HG03060 (cell line): Measurements from ENCODE around the gene NUBP2.

Experiments
- ATAC-seq: cut with Tn5 transposase; IDR thresholded peaks from one replicate; pipeline ENCODE4 v1.9.1; 2021; ENCODE audit warnings: low read depth, moderate number of reproducible peaks; ENCODE audit not compliant: unreplicated experiment

NUBP2 gene

DNA sequence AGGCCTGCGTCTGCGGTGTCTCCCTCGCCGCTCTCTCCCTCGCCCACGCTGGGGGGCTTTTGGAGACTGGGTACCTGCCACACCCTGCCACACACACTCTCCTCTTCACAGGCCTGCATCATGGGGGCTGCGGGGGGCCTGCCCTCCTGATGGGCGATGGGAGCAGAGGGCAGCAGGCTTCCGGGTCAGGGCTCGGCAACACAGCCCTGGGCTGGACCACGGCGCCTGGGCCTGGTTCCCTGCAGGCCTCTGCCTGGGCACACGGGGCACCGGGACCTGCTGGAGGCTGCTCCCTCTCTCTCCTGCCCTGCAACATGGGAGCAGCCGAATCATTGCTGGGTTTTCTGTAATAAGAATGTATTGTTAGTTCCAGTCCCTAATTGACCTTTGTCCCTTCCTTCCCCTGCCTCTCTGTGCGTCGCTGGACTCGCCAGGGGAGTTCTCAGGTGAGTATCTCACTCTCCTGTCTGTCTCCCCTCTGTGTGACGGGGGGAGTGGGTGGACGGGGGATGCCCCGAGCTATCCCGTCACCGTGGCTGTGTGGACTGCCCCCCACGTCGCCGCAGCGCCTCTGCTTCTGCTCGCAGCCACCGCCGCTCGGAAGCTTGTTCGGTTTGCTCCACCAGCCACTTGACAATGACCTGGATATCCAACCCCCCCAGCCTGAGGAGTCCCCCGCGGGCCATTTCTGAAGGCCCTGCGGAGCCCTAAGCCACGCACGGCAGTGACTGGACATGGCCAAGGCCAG lies 24.9 kb upstream of the NUBP2 start:
- ATAC-seq = no peak

DNA sequence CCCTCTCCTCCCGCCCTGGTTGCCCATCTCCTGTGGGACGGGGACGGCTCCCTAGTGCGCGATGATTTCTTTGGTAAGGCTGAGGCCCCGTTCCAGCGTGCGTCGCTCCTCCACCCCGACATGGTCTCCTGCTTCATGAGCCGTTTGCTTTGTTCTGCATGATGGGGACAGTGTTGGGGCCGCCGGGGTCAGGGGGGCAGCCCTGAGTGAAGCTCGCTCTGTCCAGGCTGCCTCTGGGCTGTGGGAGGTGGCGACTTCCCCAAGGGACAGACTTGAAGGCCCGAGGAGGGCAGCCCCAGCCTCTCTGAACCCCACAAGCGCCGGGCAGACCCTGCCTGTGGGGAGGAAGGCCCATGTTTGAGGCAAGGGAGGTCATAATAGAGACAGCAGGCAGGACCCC lies 23.8 kb upstream of the NUBP2 start:
- no peak for ATAC-seq

DNA sequence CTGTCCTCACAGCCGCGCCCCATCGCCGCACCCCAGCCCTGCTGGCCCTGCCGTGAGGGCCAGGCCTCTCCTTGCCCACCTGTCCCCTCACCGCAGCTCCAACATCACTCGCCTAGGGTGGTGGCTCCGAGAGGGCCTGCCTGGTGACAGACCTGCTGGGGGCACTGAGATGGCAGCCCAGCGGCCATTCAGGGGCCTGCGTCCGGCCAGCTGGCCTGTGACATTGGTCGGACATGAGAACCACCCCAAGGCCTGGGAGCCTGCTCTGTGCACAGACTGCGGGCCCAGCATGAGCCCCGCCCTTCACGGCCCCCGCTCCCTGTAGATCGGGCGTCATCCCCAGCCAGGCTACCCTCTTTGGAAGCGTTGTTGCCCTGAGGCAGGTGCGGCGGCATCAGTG lies 23.2 kb upstream of the NUBP2 start:
- ATAC-seq = no peak

DNA sequence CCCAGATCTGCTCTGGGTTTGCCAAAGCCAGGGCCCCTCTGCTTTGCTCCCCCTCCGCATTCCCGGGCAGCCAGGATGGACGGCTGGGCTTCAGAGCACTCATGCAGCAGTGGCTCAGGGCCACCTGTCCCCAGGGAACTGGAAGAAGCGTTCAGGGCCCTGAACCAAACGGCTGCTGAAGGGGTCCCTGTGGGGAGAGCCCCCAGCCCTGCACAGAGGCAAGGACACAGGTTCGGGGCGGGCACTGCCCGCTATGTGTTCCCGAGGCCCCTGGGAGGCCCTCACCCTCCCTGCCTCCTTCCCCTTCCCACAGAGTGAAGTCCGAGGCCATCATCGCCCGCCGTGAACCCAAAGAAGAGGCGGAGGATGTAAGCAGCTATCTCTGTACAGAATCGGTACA lies 21.8 kb upstream of the NUBP2 start:
- no peak for ATAC-seq

DNA sequence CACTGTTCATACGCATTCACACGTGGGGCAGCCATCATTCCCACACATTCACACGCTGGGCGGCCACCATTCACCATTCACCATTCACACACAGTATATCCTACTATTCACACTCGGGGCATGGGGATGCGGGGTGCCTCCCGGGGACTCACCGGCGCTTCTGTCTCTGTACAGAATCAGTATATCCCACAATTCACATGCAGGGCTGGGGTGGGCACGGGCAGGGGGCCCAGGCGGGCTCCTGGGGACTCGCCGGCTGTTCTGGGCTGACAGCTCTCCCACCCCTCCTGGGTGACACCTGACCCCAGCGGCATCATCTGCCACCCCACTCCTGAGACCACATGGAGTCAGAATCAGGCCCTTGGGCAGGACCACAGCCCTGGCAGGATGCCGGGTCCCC lies 21.0 kb upstream of the NUBP2 start:
- ATAC-seq = no peak

DNA sequence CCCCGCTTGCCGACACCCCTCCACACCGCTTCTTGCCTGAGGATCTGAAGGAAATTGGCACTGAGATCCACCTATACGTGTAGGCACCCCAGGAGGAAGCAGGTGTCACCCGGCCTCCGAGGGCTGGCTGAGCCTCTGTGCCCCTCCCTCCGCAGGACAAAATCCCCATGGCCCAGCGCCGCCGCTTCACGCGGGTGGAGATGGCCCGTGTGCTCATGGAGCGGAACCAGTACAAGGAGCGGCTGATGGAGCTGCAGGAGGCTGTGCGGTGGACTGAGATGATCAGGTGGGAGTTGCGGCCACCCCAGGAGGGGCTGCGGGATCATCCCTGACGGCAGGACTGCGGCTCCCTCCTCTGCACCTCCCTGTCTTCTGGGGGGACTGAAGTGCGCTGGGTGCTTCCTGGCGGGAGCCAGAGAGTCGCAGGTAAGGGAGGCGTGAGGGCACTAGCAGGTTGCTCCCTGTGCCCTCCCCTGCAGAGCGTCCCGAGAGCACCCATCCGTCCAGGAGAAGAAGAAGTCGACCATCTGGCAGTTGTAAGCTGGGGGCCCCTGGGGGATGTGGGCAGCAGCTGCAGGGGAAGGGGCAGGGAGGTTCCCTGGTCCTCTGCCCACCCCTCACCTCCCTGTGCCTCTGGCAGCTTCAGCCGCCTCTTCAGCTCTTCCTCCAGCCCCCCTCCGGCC lies 20.4 kb upstream of the NUBP2 start:
- ATAC-seq = no peak

DNA sequence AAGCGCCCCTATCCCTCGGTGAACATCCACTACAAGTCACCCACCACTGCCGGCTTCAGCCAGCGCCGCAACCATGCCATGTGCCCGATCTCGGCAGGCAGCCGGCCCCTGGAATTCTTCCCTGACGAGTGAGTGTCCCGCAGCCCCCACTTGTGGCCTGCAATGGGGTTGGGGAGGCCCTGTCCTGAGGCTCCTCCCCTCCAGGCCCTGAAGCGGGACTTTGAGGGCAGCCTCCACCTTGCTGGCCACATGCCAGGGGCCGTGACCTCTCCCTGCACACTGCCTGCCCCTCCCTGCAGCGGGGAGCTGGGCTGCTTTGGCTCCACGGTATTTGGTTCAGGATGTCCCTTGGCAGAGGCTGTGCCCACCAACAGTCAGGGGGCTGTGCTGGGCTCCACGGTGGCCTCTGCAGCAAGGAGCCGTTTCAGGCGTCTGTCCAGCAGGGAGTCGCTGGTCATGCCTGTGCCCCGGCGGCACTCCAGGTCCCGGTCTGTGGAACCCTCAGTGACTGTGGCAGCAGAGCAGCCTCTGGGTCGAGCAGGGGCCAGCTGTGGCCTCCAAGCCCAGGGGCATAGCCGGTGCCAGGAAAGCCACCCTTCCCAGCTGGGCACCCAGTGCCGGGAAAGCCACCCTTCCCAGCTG lies 19.8 kb upstream of the NUBP2 start:
- ATAC-seq = no peak

DNA sequence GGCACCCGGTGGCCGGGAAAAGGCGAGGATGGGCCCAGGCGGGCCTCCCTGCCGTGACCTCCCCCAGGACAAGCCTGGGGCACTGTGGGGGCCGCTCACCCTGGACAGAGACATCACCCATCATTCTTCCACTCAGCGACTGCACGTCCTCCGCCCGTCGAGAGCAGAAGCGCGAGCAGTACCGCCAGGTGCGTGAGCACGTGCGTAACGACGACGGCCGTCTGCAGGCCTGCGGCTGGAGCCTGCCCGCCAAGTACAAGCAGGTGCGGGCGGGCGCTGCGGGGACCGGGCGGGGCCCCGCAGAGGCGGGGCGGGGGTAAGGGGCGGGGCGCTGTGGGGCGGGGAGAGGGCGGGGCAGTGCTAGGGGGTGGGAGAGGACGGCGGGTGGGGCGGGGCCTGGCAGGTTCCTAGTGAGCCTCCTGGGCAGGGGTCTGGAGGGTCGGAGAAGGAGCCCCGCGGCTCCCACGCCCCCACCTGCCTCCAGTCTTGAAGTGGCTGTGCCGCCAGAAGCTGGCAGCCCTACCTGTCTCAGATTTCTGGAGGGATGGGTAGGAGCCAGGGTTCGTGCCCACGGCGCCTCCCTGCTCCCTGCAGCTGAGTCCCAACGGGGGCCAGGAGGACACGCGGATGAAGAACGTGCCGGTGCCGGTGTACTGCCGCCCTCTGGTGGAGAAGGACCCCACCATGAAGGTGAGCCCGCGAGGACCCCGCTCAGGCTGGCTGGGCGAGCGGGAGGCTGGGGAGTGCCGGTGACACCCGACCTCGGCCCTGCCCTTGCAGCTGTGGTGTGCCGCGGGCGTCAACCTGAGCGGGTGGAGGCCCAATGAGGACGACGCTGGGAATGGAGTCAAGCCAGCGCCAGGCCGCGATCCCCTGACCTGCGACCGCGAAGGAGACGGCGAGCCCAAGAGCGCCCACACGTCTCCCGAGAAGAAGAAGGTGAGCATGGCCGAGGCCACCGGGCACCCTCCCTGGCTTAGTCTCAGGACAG lies 18.9 kb upstream of the NUBP2 start:
- no peak for ATAC-seq

DNA sequence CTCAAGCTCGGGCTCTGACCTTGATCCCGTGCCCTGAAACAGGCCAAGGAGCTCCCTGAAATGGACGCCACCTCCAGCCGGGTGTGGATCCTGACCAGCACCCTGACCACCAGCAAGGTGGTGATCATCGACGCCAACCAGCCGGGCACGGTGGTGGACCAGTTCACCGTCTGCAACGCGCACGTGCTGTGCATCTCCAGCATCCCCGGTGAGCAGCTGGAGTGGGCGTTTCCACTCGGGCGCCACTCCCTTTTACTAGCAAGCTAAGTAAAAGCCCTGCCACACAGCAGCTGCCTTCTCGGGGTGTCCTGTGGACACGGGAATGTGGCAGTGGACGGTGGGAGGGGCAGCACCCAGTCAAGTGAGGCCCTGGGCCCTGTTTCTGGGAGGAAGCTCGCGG lies 17.8 kb upstream of the NUBP2 start:
- ATAC-seq = no peak

DNA sequence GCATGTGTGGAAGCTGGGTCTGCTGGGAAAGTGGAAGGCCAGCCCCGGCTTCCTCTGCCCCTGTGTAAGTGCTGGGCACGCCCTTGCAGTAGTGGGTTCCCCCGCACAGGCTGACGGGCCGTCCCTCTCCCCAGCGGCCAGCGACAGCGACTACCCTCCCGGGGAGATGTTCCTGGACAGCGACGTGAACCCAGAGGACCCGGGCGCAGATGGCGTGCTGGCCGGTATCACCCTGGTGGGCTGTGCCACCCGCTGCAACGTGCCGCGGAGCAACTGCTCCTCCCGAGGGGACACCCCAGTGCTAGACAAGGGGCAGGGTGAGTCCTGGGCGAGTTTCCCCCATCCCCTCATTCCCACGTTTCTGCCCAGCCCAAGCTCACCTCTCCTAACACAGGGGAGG lies 16.9 kb upstream of the NUBP2 start:
- ATAC-seq = no peak

DNA sequence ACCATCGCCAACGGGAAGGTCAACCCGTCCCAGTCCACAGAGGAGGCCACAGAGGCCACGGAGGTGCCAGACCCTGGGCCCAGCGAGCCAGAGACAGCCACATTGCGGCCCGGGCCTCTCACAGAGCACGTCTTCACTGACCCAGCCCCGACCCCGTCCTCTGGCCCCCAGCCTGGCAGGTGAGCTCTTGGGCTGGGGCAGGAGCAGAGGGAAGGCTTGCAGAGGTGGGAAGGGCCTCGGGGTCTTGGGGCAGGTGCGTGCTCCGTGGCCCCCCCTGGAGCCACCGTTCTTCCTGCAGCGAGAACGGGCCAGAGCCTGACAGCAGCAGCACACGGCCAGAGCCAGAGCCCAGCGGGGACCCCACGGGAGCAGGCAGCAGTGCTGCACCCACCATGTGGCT lies 16.5 kb upstream of the NUBP2 start:
- ATAC-seq = no peak

DNA sequence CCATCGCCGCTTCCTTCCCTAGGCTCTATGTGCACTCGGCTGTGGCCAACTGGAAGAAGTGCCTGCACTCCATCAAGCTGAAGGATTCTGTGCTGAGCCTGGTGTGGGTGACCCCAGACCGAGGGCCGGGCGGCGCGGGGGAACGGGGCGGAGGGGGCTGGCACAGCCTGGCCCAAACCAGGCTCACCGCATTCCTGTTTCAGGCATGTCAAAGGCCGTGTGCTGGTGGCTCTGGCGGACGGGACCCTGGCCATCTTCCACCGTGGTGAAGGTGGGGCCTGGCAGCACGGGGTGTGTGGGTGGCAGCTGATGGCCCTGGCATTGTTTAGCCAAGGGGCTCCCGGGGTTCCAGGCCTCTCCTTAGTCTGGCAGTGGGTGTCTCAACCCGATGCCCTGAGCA lies 16.1 kb upstream of the NUBP2 start:
- no peak for ATAC-seq

DNA sequence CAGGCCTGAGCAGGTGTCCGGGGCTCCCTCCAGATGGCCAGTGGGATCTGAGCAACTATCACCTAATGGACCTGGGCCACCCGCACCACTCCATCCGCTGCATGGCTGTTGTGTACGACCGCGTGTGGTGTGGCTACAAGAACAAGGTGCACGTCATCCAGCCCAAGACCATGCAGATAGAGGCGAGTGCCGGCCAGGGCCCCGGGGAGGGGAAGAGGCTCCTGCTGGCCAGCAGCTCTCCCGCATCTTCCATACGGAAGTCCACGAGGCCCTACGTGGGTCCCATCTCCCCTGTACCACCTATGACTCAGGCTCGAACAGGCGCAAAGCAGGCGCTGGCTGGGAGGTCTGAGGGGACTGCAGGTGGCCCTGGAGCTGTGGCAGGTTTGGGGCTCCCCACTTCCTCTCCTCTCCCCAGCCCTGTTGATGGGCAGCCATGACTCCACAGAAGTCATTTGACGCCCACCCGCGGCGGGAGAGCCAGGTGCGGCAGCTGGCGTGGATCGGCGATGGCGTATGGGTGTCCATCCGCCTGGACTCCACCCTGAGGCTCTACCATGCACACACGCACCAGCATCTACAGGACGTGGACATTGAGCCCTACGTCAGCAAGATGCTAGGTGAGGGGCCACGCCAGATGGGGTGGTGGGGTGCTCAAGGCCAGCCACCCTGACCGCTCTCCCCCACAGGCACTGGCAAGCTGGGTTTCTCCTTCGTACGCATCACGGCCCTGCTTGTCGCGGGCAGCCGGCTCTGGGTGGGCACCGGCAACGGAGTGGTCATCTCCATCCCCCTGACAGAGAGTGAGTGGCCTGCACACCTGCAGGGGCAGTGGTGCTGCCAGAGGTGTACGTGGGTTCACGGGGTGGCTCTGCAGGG lies 15.4 kb upstream of the NUBP2 start:
- ATAC-seq = no peak

DNA sequence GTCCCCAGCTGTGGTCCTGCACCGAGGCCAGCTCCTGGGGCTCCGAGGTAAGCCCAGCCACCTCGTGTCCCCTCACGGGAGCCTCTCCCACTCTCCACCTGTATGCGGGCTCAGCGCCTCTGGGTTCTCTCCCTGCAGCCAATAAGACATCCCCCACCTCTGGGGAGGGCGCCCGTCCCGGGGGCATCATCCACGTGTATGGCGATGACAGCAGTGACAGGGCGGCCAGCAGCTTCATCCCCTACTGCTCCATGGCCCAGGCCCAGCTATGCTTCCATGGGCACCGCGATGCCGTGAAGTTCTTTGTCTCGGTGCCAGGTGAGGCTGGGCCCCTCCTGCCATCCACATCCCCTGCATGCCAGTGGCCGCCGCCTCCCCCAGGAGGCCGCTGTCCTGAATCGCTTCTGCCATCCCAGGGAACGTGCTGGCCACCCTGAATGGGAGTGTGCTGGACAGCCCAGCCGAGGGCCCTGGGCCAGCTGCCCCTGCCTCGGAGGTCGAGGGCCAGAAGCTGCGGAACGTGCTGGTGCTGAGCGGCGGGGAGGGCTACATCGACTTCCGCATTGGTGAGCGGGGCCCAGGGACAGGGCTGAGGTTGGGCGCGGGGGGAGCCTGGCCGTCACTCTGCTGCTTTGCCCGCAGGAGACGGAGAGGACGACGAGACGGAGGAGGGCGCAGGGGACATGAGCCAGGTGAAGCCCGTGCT lies 14.5 kb upstream of the NUBP2 start:
- no peak for ATAC-seq

DNA sequence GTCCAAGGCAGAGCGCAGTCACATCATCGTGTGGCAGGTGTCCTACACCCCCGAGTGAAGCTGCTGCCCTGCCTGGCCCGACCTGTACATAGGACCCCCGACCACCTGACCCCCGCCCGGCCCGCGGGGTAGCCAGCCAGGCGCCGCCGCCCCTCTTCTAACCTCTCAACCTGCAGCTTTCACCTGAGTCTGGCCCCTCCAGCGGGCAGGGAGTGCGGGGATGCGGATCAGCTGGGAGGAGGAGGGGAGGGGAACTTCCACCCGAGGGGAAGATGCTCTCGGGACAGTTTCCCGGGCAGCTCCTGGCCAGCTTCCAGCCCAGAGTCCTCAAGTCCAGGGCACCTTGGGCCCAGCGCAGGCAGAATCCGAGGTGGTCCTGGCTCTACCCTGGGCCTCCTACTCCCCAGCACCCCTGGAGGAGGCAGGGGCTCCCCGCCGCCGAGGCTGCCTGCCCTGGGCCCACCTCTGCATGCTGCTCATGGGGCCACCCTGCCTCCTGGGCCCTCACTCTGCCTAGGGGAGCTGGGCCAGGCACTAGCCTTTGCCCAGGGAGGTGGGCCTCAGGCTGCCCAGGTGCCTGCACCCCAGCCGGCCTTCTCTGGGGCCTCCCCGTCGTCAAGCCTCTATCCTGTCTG lies 13.9 kb upstream of the NUBP2 start:
- no peak for ATAC-seq

DNA sequence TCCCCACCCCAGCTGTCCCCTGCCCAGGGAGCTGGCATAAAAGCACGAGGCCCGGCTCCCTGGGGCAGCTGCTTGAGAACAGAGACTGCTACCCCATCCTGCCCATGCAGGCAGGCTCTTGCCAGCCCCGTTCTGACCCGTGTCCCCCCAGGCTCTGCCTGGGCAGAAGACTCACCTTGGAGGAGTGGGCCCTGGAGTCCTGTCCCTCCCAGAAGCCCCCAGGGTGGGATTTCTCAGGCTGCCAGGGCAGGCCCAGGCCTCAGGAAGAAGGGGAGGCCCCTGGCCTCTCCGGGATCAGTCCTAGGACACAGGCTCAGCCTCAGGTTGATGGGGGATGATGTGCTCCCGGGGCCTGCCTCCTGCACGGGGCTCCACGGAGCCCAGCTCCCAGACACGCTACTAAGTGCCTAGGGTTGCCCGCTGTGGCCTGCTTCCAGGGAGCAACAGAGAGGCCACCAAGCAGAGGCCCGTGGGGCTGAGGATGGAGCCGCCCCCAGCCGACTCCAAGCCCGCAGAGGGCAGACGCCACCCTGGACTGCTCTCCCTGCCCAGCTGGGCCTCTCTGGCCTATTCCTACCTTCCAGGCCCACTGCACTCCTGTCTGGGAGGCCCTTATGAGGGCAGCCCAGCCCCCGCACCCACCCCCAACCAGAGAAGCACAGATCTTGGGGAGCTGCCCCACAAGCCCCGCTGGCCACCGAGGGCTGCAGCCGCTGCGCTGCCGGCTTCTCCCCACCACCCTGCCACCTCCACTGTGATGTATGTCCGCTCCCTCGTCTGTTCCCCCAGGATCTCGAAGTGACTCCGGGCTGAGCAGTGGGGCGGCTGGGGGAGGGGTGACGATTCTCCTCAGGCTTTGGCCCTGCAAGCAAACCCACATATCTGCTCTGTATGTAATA lies 13.1 kb upstream of the NUBP2 start:
- ATAC-seq = no peak

DNA sequence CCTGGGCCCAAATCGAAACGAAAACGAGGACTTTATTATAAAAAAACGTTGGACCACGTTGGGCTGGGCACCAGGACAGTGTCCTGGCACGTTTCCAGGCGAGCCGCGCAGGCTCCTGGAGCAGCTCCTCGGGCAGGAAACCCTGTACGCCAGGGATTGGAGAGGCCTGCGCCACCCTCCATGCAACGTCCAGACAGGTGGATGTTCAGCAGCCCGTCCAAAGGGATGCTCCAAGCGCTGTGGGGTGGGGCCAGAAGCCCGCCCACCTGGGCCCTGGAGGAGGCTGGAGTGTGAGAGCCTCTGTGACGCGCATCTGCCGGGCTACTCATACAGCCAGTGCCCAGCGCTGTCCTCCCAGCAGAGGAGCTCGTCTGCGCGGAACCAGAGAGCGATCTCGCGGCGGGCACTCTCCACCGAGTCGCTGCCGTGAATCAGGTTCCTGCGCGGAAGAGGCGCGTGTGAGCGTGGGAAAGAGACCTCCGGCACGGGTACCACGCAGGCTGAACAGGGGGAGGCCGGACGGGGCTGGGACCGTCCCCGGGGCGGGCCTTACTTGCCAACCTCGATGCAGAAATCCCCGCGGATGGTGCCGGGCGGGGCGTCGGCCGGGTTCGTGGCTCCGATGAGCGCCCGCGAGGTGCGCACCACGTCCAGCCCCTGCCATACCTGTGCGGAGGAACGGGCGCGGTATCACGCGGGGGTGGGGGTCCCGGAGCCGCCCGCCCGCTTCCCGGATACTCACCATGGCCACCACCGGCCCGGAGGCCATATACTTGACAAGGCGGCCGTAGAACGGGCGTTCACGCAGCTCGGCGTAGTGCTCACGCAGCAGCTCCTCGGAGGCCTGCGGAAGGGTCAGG lies 12.2 kb upstream of the NUBP2 start:
- ATAC-seq = no peak
